CD14-positive monocyte (primary cell): ENCODE data around the gene HOXB1. TPM values are rescaled to one million over a fixed set of nuclear protein-coding genes. Genes with fewer than 3 reads are reported as not detected.

Experiments used
- DNase-seq, 3 donors: peaks; one replicate each; pipeline ENCODE4 v3.0.0-alpha.2; 2011 to 2022
- H2AFZ ChIP-seq: 2 replicates; pipeline ENCODE4 v1.6.0; 2012; ENCODE audit warnings: mild to moderate bottlenecking, low read depth, low read length, inconsistent platforms; ENCODE audit not compliant: insufficient read depth, poor library complexity, severe bottlenecking
- H3K27ac ChIP-seq, 2 donors: 1 replicate in 1 of 2; 2 replicates in 1 of 2; pipeline ENCODE4 v1.5.1; 2012 to 2013; ENCODE audit warnings: low read length in 2 of 2, control low read depth in 1 of 2, inconsistent platforms in 1 of 2, low read depth in 1 of 2, mild to moderate bottlenecking in 1 of 2
- H3K27me3 ChIP-seq, 2 donors: one replicate each; pipeline versions ENCODE4 v1.6.0 to v1.6.1; 2011 to 2013; ENCODE audit warnings: low read length in 2 of 2; ENCODE audit not compliant: control insufficient read depth in 2 of 2, insufficient read depth in 2 of 2
- H3K36me3 ChIP-seq, 2 donors: replicated peaks in 1 of 2; 1 replicate in 1 of 2; 2 replicates in 1 of 2; pipeline versions ENCODE4 v1.5.1 to v1.6.1; 2012 to 2013; ENCODE audit warnings: low read length in 2 of 2, control low read depth in 1 of 2, inconsistent platforms in 1 of 2, mild to moderate bottlenecking in 1 of 2; ENCODE audit not compliant: insufficient read depth in 2 of 2, control insufficient read depth in 1 of 2
- H3K4me1 ChIP-seq, 2 donors: 1 replicate in 1 of 2; 2 replicates in 1 of 2; pipeline versions ENCODE4 v1.5.1 to v1.6.1; 2012 to 2013; ENCODE audit warnings: low read length in 2 of 2, control low read depth in 1 of 2, inconsistent platforms in 1 of 2, mild to moderate bottlenecking in 1 of 2, moderate library complexity in 1 of 2; ENCODE audit not compliant: insufficient read depth in 2 of 2, control insufficient read depth in 1 of 2
- H3K4me2 ChIP-seq: replicated peaks from 2 replicates; pipeline ENCODE3; 2012; ENCODE audit warnings: low read length, moderate library complexity, mild to moderate bottlenecking; ENCODE audit not compliant: poor library complexity, severe bottlenecking; ENCODE audit errors: extremely low read depth
- H3K4me3 ChIP-seq, 3 experiments: fragments of 200-600 bp in 1 of 3; sonication (generic) in 1 of 3; replicated peaks in 1 of 3; 1 replicate in 2 of 3; 2 replicates in 1 of 3; pipeline ENCODE4 v1.5.1; 2011 to 2013; ENCODE audit warnings: low read length in 3 of 3, mild to moderate bottlenecking in 3 of 3, control low read depth in 2 of 3, low read depth in 2 of 3, inconsistent platforms in 1 of 3, moderate library complexity in 1 of 3
- H3K79me2 ChIP-seq: 2 replicates; pipeline ENCODE4 v1.6.0; 2012; ENCODE audit warnings: mild to moderate bottlenecking, control low read depth, inconsistent platforms, low read length, moderate library complexity; ENCODE audit not compliant: insufficient read depth
- H3K9ac ChIP-seq: 2 replicates; pipeline ENCODE4 v1.6.0; 2017; ENCODE audit warnings: low read length, mild to moderate bottlenecking; ENCODE audit not compliant: insufficient read depth, poor library complexity, severe bottlenecking
- H3K9me3 ChIP-seq, 2 donors: replicated peaks in 1 of 2; 1 replicate in 1 of 2; 2 replicates in 1 of 2; pipeline versions ENCODE4 v1.5.1 to v1.6.1; 2012 to 2013; ENCODE audit warnings: low read length in 2 of 2, control low read depth in 1 of 2; ENCODE audit not compliant: control insufficient read depth in 1 of 2, insufficient read depth in 1 of 2
- H4K20me1 ChIP-seq: 2 replicates; pipeline ENCODE4 v1.6.0; 2012; ENCODE audit warnings: mild to moderate bottlenecking, low read length, control low read depth, moderate library complexity; ENCODE audit not compliant: insufficient read depth
- H3K27ac Mint-ChIP-seq, 7 donors: one replicate each; pipeline ENCODE4 v1.8.0; 2020; ENCODE audit warnings: mild to moderate bottlenecking in 7 of 7, mixed read lengths in 7 of 7, moderate library complexity in 6 of 7, inconsistent platforms in 2 of 7
- H3K27me3 Mint-ChIP-seq, 3 donors: one replicate each; pipeline ENCODE4 v1.8.0; 2021 to 2022; ENCODE audit warnings: low read depth in 3 of 3, mild to moderate bottlenecking in 3 of 3, mixed read lengths in 3 of 3, moderate library complexity in 3 of 3, inconsistent platforms in 1 of 3
- H3K36me3 Mint-ChIP-seq, 2 donors: one replicate each; pipeline ENCODE4 v1.8.0; 2020; ENCODE audit warnings: mixed read lengths in 2 of 2, inconsistent platforms in 1 of 2, mild to moderate bottlenecking in 1 of 2
- H3K4me1 Mint-ChIP-seq: one replicate; pipeline ENCODE4 v1.8.0; 2020; ENCODE audit warnings: mild to moderate bottlenecking, mixed read lengths
- H3K4me3 Mint-ChIP-seq, 2 donors: one replicate each; pipeline ENCODE4 v1.8.0; 2020; ENCODE audit warnings: mild to moderate bottlenecking in 2 of 2, mixed read lengths in 2 of 2, moderate library complexity in 1 of 2
- H3K9me3 Mint-ChIP-seq, 7 donors: one replicate each; pipeline ENCODE4 v1.8.0; 2020 to 2022; ENCODE audit warnings: mixed read lengths in 7 of 7, mild to moderate bottlenecking in 6 of 7, moderate library complexity in 6 of 7, inconsistent platforms in 2 of 7
- CTCF ChIP-seq: fragments of 200-600 bp; IDR thresholded peaks from one replicate; pipeline ENCODE4 v1.8.0; 2022; ENCODE audit warnings: antibody characterized with exemption, mild to moderate bottlenecking
- WGBS: methylation state at CpG from one replicate; pipeline ENCODE4 v1.1.5; 2013; ENCODE audit warnings: missing lambda C conversion rate; ENCODE audit not compliant: insufficient coverage; 5-methylcytosine and 5-hydroxymethylcytosine counted together
- intact Hi-C, 2 donors: fragments of 100-400 bp; cut with micrococcal nuclease; formaldehyde crosslinking; loops; one replicate each; pipeline versions ENCODE4 v1.15.0 to v1.15.1; 2023
- polyA plus RNA-seq, 3 donors: library from polyadenylated mRNA; depleted of rRNA in 1 of 3; unstranded in 2 of 3; stranded (reverse) in 1 of 3; fragments of 300-500 nt in 2 of 3; fragments of >200 nt in 1 of 3; fragmentation: Illumina TruSeq in 2 of 3; gene quantifications; 1 replicate in 2 of 3; 2 replicates in 1 of 3; pipeline ENCODE4 v1.2.3, GENCODE V29; 2012 to 2021

HOXB1 gene
- polyA plus RNA-seq, 3 donors, result not detected

- no peak overlapping the region for H3K4me2 ChIP-seq
- no CpG with 5 or more reads among the region's 1 CpG for WGBS
- no peak overlapping the region for H3K27ac ChIP-seq
- H3K4me1 Mint-ChIP-seq, result peaks cover 20% of the 10 kb centered on the region
- H3K27me3 Mint-ChIP-seq, result peaks cover 18 to 53% (median 40%) of the 10 kb centered on the region in 3 donors
- intact Hi-C loops, result no loop called here
- no peak overlapping the region for H3K27ac Mint-ChIP-seq
- no peaks in the 10 kb centered on the region for H3K79me2 ChIP-seq
- no peak overlapping the region for H2AFZ ChIP-seq
- H3K4me1 ChIP-seq, result peaks cover 11 to 18% of the 10 kb centered on the region in 2 donors
- no peaks in the 10 kb centered on the region for H3K9me3 ChIP-seq
- TF ChIP-seq CTCF, result no peak
- H3K36me3 ChIP-seq, result no peaks in the 10 kb centered on the region
- H3K4me3 ChIP-seq, result no peak overlapping the region
- peak overlapping the region in 1 of 2 donors; percentile 1 for H3K4me3 Mint-ChIP-seq
- H3K9me3 Mint-ChIP-seq, result peaks cover 0 to 15% (median 5%) of the 10 kb centered on the region in 7 donors
- peaks cover 54 to 95% of the 10 kb centered on the region in 2 donors for H3K27me3 ChIP-seq
- H3K36me3 Mint-ChIP-seq, result peaks cover 5 to 8% of the 10 kb centered on the region in 2 donors
- no peak overlapping the region for H3K9ac ChIP-seq
- no peaks in the 10 kb centered on the region for H4K20me1 ChIP-seq
- no peak for DNase-seq
These were observed 41.1 kb upstream of the HOXB1 start for GRCh38 chr17:48571826-48572417.

GRCh38 chr17:48571024-48571818, 40.4 kb upstream of the HOXB1 start:
- Histone ChIP-seq H3K4me3 (no peak overlapping the region), H3K4me2 (no peak overlapping the region), H3K9ac (no peak overlapping the region), H3K9me3 (no peaks in the 10 kb centered on the region), H3K79me2 (no peaks in the 10 kb centered on the region), H3K27me3 (peaks cover 56 to 96% of the 10 kb centered on the region in 2 donors), H3K36me3 (no peaks in the 10 kb centered on the region), H3K4me1 (peaks cover 6 to 11% of the 10 kb centered on the region in 2 donors), H3K27ac (no peak overlapping the region), H2AFZ (no peak overlapping the region), H4K20me1 (no peaks in the 10 kb centered on the region)
- TF ChIP-seq CTCF, result no peak
- H3K9me3 Mint-ChIP-seq, result peaks cover 0 to 10% (median 2%) of the 10 kb centered on the region in 7 donors
- H3K27me3 Mint-ChIP-seq, result peaks cover 11 to 48% (median 35%) of the 10 kb centered on the region in 3 donors
- peak overlapping the region in 1 of 2 donors; percentile 1 for H3K4me3 Mint-ChIP-seq
- peaks cover 15% of the 10 kb centered on the region for H3K4me1 Mint-ChIP-seq
- H3K36me3 Mint-ChIP-seq, result peaks cover 2 to 6% of the 10 kb centered on the region in 2 donors
- WGBS, result 76% methylated on average over 15 of the region's 26 CpGs
- intact Hi-C loops, result no loop called here
- DNase-seq, result no peak
- H3K27ac Mint-ChIP-seq, result no peak overlapping the region
